GM21619 (cell line): ENCODE data around the gene RSPH4A.
"Not testable (repeated sequence)": the region's sequence is repeated elsewhere in the genome, so short reads cannot be mapped to it uniquely, and the experiment has no call there.

Experiments used
- ATAC-seq: cut with Tn5 transposase; IDR thresholded peaks from one replicate; pipeline ENCODE4 v1.9.1; 2021; ENCODE audit not compliant: unreplicated experiment

The RSPH4A gene

GRCh38 chr6:116624036-116624805 lies 7.9 kb downstream of the RSPH4A start:
- ATAC-seq = no peak

GRCh38 chr6:116625872-116626271 lies 9.6 kb downstream of the RSPH4A start:
- no peak for ATAC-seq

DNA sequence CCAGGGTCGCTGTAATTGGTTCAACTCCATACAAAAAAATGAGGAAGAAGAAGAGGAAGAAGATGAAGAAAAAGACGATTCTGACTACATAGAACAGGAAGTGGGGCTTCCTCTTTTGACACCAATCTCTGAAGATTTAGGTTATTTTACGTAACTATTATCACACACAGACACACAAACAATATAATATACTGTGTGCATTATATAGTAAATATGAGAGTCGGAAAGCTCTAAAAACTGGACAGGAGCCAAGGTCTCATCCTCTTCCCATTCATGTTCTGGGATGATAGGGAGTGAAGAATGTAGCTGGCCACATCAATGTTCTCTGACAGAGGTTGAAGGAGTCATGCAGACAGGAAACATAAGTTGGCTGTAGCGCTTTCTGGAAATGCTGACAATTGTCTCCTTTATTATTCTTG lies 13.3 kb downstream of the RSPH4A start:
- no peak for ATAC-seq

DNA sequence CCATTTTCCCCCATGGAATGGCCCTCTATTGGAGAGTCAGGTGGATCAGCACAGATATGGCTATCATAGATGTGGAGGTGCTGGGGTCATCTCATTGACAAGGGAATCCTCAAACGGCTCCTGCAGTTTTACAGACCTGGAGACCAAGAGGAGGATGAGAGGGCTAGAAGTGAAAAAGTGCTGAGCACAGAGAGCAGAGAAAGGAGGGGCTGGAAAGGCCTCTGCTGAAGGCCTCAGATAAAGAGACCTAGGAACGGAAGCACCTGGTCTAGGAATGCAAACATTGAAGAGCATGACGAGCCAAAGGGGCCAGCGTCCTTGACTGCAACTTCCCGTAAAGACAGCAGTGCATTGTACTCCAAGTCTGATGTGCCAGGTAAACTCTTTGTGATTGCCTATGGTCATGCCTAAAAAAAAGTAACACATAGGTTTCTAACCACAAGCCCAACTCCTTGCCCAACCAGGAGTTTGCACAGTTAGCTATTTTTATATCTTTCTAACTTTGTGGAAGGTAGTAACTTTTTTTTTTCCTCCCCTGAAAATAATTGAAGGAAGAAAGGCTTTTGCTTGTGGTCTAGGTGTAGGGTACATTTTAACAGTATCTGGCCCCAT lies 15.2 kb downstream of the RSPH4A start:
- no peak for ATAC-seq

DNA sequence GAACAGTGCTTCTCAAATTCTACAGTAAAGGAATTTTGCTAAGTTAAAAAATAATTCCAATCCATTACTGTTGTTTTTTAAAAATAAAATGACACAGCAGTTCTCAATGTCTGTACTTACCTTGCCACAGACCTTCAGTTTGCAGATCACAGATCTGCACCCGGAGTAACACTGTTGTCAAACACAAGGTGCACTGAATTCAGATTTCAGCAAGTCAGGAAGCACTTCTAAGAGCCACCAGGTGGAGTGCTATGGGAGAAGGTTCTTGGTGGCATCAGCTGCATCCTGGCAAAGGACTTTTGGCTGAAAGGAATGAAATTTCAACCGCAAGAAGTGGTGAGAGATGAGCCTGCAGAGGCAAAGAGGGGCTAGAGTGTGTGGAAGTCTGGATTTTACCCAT lies 17.4 kb downstream of the RSPH4A start:
- no peak for ATAC-seq

DNA sequence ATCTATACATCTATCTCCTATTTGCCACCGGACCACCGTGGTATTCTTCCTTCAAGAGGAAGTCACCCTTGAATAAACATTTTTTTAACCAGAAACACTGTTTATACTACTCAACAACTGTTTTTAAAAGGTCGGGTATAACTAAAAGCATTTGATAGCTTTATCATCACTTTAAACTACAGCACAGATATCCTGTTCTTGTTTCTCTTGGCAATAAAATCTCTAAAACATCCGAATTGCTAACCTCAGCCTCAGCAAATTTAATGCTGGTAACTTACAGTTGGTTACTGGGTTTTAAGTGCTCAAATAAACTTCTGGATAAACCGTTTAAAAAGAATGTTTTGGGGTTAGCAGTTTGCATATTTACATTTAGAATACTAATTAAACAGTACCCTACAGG lies 31.9 kb downstream of the RSPH4A start:
- no peak for ATAC-seq

DNA sequence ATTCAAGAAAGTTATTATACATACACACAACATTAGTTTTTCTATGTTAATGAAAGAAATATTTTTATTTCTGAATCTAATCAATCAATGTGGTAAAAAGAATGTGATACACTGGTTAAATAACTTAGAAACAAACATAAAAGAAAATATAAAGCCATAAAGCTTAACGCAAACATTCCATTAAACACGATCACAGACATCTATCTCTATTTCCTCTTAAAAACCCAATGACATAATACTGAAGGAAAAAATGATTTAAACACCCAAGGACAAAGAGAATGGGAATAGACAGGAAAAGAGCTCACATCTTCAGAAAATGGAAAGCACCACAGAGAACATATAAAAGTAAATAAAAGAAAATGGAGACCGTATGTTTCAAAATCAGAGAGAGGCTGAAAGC lies 32.9 kb downstream of the RSPH4A start:
- ATAC-seq = no peak

GRCh38 chr6:116651916-116652315 lies 35.6 kb downstream of the RSPH4A start:
- no peak for ATAC-seq

GRCh38 chr6:116661594-116661993 lies 45.3 kb downstream of the RSPH4A start:
- ATAC-seq = no peak

GRCh38 chr6:116662202-116662601 lies 45.9 kb downstream of the RSPH4A start:
- ATAC-seq = no peak

GRCh38 chr6:116663308-116663707 lies 47.0 kb downstream of the RSPH4A start:
- no peak for ATAC-seq

GRCh38 chr6:116664169-116664568 lies 47.9 kb downstream of the RSPH4A start:
- not testable (repeated sequence) for ATAC-seq

GRCh38 chr6:116665464-116665863 lies 49.2 kb downstream of the RSPH4A start:
- ATAC-seq = no peak

GRCh38 chr6:116666869-116667268 lies 50.6 kb downstream of the RSPH4A start:
- ATAC-seq = peak; percentile 39

GRCh38 chr6:116667623-116668022 lies 51.3 kb downstream of the RSPH4A start:
- no peak for ATAC-seq

DNA sequence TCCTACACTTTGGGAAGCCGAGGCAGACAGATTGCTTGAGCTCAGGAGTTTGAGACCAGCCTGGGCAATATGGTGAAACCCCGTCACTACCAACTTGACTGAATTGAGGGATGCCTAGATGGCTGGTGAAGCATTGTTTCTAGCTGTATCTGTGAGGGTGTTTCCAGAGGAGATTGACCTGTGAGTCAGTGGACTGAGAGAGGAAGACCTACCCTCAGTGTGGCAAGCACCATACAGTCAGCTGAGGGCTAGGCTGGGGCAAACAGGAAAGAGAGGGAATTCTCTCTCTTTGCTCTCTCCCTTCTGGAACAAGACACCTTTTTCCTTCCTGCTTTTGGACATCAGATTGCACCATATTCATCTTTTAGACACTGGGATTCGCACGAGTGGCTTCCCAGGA lies 56.0 kb downstream of the RSPH4A start:
- no peak for ATAC-seq

DNA sequence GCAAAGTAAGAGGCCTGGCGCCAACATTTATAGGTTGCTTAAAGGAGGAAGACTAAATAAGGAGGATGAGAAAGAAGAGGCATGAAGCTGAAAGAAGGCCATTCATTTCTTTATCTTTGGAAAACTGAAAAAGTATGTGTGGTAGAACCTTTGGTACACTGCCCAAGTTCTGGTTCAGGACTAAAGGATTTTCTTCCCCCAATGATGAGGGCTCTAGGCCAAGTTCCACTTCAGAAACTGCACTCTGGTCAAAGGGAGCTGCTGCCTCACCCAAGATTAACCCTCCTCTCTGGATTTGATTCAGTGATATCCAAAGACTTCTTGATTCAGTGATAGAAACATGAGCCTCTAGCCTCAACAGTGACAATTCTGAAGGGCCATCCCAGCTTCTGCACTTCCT lies 59.7 kb downstream of the RSPH4A start:
- ATAC-seq = no peak

GRCh38 chr6:116680880-116681672 lies 64.8 kb downstream of the RSPH4A start, which contains the start of gene KPNA5:
Gene KPNA5 (plus strand): TSS chr6:116681211. CDS start chr6:116681335, 124 bp downstream.
- peak; percentile 95 for ATAC-seq

DNA sequence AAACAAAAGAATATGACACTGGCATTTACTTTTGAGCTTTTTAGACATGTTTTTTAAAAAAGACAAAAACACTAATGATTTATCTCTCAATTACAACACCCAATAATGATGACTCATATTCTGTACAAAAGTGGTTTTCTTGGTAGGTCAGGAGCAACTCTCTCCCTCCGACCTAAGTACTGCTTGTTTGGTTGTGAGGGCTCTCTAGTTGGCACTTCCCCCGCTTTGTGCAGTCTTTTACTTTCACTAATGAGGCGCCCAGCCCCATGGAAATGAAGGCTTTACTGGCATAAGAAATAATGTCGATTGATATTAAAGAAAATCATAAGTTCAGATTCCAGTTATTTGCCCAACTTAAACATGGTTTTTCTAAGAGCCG lies 66.0 kb downstream of the RSPH4A start:
- ATAC-seq = peak; percentile 27
